WTC11 (cell line): Measurements from ENCODE around the gene GPATCH8.

ENCODE experiments used
- CTCF ChIP-seq: fragments of 200-600 bp; IDR thresholded peaks from 2 replicates; pipeline ENCODE4 v1.8.0; 2022; ENCODE audit warnings: antibody characterized with exemption
- E2F4 ChIP-seq: sonication (generic); formaldehyde crosslinking; IDR thresholded peaks from 2 replicates; pipeline ENCODE4 v1.8.1; 2022; ENCODE audit warnings: low read depth, mild to moderate bottlenecking, moderate library complexity, missing genetic modification reagents, borderline replicate concordance
- SP1 ChIP-seq: sonication (generic); formaldehyde crosslinking; conservative IDR thresholded peaks from 2 replicates; pipeline ENCODE4 v1.8.1; 2022; ENCODE audit warnings: missing genetic modification reagents
- TEAD4 ChIP-seq: sonication (generic); formaldehyde crosslinking; IDR thresholded peaks from 2 replicates; pipeline ENCODE4 v1.8.0; 2022; ENCODE audit warnings: mild to moderate bottlenecking, missing genetic modification reagents
- TF ChIP-seq, protein P1 (sequence below): sonication (generic); formaldehyde crosslinking; IDR thresholded peaks from 2 replicates; pipeline ENCODE4 v1.8.0; 2022; ENCODE audit warnings: mild to moderate bottlenecking, missing genetic modification reagents
- TF ChIP-seq, protein P2 (sequence below): sonication (generic); formaldehyde crosslinking; IDR thresholded peaks from 2 replicates; pipeline ENCODE4 v1.8.1; 2023; ENCODE audit warnings: mild to moderate bottlenecking, missing genetic modification reagents, borderline replicate concordance
- TF ChIP-seq, protein P3 (sequence below): sonication (generic); formaldehyde crosslinking; IDR thresholded peaks from 2 replicates; pipeline ENCODE4 v1.8.1; 2023; ENCODE audit warnings: mild to moderate bottlenecking, missing genetic modification reagents

GRCh38 chr17:44541884-44542581, 38.8 kb upstream of the GPATCH8 start:
- TF ChIP-seq SP1 (CRISPR knock-in tag) (0 out of 2 replicates have a peak, but pooled peaks have one; percentile 38), CTCF (no peak), TEAD4 (CRISPR knock-in tag) (no peak), E2F4 (CRISPR knock-in tag) (no peak)
- TF ChIP-seq, protein P1, sequence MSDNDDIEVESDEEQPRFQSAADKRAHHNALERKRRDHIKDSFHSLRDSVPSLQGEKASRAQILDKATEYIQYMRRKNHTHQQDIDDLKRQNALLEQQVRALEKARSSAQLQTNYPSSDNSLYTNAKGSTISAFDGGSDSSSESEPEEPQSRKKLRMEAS, result no peak
- TF ChIP-seq, protein P2, sequence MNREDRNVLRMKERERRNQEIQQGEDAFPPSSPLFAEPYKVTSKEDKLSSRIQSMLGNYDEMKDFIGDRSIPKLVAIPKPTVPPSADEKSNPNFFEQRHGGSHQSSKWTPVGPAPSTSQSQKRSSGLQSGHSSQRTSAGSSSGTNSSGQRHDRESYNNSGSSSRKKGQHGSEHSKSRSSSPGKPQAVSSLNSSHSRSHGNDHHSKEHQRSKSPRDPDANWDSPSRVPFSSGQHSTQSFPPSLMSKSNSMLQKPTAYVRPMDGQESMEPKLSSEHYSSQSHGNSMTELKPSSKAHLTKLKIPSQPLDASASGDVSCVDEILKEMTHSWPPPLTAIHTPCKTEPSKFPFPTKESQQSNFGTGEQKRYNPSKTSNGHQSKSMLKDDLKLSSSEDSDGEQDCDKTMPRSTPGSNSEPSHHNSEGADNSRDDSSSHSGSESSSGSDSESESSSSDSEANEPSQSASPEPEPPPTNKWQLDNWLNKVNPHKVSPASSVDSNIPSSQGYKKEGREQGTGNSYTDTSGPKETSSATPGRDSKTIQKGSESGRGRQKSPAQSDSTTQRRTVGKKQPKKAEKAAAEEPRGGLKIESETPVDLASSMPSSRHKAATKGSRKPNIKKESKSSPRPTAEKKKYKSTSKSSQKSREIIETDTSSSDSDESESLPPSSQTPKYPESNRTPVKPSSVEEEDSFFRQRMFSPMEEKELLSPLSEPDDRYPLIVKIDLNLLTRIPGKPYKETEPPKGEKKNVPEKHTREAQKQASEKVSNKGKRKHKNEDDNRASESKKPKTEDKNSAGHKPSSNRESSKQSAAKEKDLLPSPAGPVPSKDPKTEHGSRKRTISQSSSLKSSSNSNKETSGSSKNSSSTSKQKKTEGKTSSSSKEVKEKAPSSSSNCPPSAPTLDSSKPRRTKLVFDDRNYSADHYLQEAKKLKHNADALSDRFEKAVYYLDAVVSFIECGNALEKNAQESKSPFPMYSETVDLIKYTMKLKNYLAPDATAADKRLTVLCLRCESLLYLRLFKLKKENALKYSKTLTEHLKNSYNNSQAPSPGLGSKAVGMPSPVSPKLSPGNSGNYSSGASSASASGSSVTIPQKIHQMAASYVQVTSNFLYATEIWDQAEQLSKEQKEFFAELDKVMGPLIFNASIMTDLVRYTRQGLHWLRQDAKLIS (CRISPR knock-in tag), result no peak
- TF ChIP-seq, protein P3, sequence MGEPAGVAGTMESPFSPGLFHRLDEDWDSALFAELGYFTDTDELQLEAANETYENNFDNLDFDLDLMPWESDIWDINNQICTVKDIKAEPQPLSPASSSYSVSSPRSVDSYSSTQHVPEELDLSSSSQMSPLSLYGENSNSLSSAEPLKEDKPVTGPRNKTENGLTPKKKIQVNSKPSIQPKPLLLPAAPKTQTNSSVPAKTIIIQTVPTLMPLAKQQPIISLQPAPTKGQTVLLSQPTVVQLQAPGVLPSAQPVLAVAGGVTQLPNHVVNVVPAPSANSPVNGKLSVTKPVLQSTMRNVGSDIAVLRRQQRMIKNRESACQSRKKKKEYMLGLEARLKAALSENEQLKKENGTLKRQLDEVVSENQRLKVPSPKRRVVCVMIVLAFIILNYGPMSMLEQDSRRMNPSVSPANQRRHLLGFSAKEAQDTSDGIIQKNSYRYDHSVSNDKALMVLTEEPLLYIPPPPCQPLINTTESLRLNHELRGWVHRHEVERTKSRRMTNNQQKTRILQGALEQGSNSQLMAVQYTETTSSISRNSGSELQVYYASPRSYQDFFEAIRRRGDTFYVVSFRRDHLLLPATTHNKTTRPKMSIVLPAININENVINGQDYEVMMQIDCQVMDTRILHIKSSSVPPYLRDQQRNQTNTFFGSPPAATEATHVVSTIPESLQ (CRISPR knock-in tag), result no peak
